Activated CD4-positive, alpha-beta memory T cell treated with anti-CD3 and anti-CD28 coated beads for 36 hours (primary cell): ENCODE measurements around the gene SNRPD3. TPM values are rescaled to one million over a fixed set of nuclear protein-coding genes. Genes with fewer than 3 reads are reported as not detected.
"Not testable (repeated sequence)": the region's sequence is repeated elsewhere in the genome, so short reads cannot be mapped to it uniquely, and the experiment has no call there.

ENCODE experiments used
- CTCF ChIA-PET: fragments of 350-600 bp; sonication (Branson Sonifier 250); formaldehyde crosslinking; loops from one replicate; lab custom pipeline; 2021; ENCODE audit warnings: antibody characterized with exemption, inconsistent platforms; lab: Charles Lee
- POLR2A ChIA-PET: fragments of 350-600 bp; sonication (Branson Sonifier 250); formaldehyde crosslinking; loops from one replicate; lab custom pipeline; 2021; ENCODE audit warnings: antibody characterized with exemption; lab: Charles Lee
- DNase-seq: peaks from one replicate; pipeline ENCODE4 v3.0.0-alpha.2; 2020
- H3K27ac Mint-ChIP-seq: one replicate; pipeline ENCODE4 v1.8.0; 2021; ENCODE audit warnings: mixed read lengths
- H3K27me3 Mint-ChIP-seq: one replicate; pipeline ENCODE4 v1.8.0; 2021; ENCODE audit warnings: mixed read lengths
- H3K36me3 Mint-ChIP-seq: one replicate; pipeline ENCODE4 v1.8.0; 2021; ENCODE audit warnings: mixed read lengths
- H3K4me1 Mint-ChIP-seq: one replicate; pipeline ENCODE4 v1.8.0; 2021; ENCODE audit warnings: low read depth, mixed read lengths
- H3K4me3 Mint-ChIP-seq: one replicate; pipeline ENCODE4 v1.8.0; 2021; ENCODE audit warnings: mild to moderate bottlenecking, mixed read lengths
- H3K9me3 Mint-ChIP-seq: one replicate; pipeline ENCODE4 v1.8.0; 2021; ENCODE audit warnings: mixed read lengths
- intact Hi-C: fragments of 100-400 bp; cut with micrococcal nuclease; formaldehyde crosslinking; loops from one replicate; pipeline ENCODE4 v1.15.1; 2023
- total RNA-seq, 2 experiments: library from RNA; stranded (reverse); gene quantifications; one replicate each; pipeline ENCODE4 v1.2.3, GENCODE V29; 2021

The SNRPD3 gene
- total RNA-seq, 2 experiments from 2014 or later = 131 TPM

DNA sequence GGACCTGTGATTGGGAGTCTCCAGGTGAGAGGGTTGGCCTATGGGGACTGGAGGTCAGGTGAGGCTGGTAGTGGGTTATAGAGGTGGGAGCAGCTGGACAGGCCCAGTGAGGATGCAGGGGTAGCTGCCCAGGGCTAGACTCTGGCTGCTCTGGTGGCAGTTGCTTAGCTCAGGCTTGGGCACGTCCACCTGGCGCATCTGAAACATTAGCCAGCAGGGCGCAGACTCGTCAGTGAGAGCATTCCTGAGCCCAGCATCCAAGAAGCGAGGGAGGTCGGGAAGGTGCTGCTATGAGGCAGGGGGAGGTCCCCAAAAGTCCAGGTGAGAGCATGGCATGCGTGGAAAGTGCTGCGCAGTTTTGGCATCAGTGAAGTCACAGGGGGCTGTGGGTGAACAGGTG, 43.7 kb downstream of the SNRPD3 start:
- H3K27me3 Mint-ChIP-seq = no peaks in the 10 kb centered on the region
- intact Hi-C loops = loop anchor here (5.0 kb wide), 1 partner anchor 42 kb away; the partner anchor contains the start of genes GUCD1 and SNRPD3
- no peak overlapping the region for H3K27ac Mint-ChIP-seq
- H3K4me1 Mint-ChIP-seq = peaks cover 21% of the 10 kb centered on the region
- ChIA-PET POLR2A (no interaction called here), CTCF (no interaction called here)
- no peak overlapping the region for H3K4me3 Mint-ChIP-seq
- no peaks in the 10 kb centered on the region for H3K9me3 Mint-ChIP-seq
- no peaks in the 10 kb centered on the region for H3K36me3 Mint-ChIP-seq
- no peak for DNase-seq

DNA sequence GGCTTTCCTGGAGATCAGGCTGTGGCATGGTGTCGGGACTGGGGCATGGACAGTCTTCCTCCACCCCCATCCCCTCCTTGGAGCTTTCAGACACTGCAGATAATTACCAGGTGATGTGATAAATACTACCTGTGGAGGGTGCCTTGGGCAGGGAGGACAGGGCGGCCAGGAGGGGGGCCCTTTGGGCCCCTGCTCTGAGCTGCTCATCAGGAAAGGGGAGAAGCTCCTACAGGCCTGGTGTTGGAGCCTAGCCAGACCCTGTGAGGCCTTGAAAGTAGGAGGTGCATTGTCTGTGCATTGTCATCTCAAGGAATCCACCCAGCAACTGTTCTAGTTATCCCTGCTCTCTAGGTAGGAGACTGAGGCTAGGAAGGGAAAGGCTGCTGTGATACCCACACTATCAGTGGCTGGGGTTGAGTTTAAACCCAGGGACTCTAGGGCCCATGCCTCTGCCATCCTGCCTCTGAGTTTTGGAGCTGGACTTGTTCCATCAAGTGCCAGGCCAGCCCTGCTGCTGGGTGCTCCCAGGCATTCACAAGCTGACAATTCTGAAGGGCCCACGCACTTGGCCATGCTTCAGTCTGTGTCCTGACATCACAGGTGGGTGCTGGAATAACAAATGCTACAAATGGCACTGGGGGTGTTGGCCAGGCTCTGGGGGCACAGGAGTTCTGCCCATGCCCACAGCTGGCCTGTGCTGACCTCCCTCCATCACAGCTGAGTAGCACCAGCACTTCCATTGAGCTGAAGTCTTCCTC, 44.3 kb downstream of the SNRPD3 start:
- H3K9me3 Mint-ChIP-seq, POLR2A ChIA-PET: not testable (repeated sequence)
- H3K4me1 Mint-ChIP-seq = peaks cover 21% of the 10 kb centered on the region

DNA sequence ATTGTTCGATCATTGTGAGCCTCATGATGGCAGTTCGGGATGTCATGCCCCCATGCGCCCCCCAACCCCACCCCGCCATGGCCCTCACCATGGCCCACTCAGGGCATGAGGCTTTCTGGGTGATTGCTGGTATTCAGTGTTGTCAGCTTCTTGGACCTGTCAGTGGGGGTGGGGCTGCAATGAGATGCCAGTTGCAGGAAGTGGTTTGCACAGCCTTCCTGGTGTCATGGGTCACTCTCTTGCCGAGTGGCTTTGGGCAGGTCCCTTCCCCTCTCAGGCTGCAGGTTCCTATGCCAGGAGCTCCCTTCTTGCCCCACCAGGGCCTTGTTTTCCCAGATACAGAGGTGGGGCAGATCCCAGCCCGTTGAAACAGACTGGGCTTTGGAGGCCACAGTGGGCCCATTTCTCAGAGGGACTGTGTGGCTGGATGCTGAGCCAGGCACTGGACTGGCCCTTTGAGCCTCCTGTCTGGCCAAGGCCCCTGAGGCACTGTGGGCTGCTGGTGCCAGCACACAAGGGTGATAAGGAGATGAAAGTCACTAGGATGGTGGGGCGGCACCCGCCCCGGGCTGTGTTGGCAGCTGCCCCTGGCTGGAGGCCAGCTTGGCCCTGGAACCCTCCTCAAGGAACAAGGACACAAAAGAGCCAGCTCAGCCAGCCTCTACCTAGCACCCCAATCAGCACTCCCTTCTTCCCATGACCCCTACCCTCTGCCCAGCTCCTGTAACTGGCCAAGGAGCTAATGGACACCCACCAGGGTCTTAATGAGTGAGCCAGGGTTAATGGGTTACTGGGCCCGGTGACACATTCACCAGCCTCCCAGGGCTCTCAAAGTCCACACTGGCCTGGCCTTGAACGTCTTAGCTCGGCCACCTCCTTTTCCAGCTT, 45.7 kb downstream of the SNRPD3 start:
- no peaks in the 10 kb centered on the region for H3K9me3 Mint-ChIP-seq
- H3K36me3 Mint-ChIP-seq = no peaks in the 10 kb centered on the region
- peak; percentile 46 for DNase-seq
- H3K4me3 Mint-ChIP-seq = no peak overlapping the region
- no peak overlapping the region for H3K27ac Mint-ChIP-seq
- intact Hi-C loops = no loop called here
- no peaks in the 10 kb centered on the region for H3K27me3 Mint-ChIP-seq
- ChIA-PET POLR2A (no interaction called here), CTCF (no interaction called here)
- peaks cover 24% of the 10 kb centered on the region for H3K4me1 Mint-ChIP-seq

More for the DNA sequence above, 44.3 kb downstream of the SNRPD3 start:
- H3K27me3 Mint-ChIP-seq, H3K4me3 Mint-ChIP-seq, H3K36me3 Mint-ChIP-seq, H3K27ac Mint-ChIP-seq, CTCF ChIA-PET, DNase-seq: not testable (repeated sequence)
- intact Hi-C loops = loop anchor here (5.0 kb wide), 1 partner anchor 43 kb away; the partner anchor contains the start of genes GUCD1 and SNRPD3

DNA sequence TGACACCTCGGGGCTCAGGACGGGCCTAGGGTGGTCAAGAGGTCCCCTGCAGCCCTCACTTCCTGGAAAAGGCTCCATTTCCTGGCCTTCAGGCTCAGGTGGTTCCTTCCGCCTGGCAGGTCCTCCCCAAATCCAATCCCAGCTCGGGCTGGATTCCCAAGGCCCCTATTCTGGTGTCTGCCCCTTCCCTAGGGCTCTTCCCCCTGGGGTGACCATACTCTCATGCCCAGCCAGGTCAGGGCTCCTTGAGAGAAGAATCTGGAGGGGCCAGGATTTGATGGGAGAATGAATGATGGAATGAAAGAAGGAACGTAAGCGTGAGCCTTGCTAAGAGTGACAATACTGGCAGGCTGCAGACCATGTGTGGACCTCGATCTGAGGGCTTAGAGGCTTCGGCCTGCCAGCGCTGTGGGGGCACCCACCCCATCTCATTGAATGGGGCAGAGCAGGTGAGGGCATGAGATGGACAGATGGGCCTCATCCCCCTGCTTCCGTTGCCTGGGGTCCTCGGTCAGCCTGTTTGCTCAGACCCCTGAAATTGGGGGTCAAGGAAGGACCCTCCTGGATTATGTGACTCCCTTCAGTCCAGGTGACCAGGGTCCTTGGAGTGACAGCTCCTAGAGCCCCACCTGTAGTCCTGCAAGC, 46.4 kb downstream of the SNRPD3 start:
- POLR2A ChIA-PET, CTCF ChIA-PET, H3K27me3 Mint-ChIP-seq, H3K4me3 Mint-ChIP-seq, DNase-seq, H3K36me3 Mint-ChIP-seq, intact Hi-C loops, H3K27ac Mint-ChIP-seq, H3K9me3 Mint-ChIP-seq: not testable (repeated sequence)
- H3K4me1 Mint-ChIP-seq = peaks cover 25% of the 10 kb centered on the region

DNA sequence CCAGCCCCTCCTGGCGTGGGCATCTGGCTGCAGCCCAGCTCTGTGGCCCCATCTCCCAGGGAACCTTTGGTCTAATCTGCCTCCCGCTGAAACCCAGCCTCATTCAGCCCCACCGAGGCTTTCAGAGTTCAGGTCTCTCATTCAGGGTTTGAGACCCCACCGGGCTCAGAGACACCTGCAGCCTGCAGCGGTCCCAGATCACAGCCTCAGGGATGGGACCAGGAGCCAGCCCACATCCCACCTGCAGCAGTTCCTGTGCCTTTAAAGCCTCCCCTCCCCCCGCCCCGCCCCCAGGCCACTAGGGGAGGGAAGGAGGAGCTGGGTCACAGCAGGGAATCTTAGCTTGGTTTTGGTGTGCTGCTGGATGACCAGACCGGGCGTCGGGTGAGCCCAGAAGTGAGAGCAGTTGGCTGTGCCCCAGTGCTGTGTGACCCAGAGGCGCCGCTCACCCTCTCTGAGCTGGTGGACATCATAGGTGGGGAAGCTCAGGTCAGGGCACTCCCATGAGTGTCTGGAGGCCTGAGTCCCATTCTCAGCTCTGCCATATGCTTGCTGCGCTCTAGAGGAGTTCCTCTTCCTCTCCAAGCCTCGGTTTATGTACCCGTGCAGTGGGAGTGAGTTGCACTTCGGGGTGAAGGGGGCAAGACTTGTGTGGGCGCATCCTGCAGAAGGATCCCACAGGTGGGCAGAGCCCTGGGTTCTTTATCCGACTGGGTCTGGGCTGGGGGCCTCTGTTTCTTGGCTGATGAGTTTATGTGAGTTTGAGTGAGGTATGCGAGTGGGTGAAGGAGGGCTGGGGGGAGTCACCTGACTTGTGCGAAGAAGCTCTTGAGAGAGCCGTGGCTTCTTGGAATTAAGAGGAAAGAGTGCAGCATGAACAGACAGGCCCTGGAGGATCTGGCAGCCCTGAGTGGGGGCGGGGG, 47.3 kb downstream of the SNRPD3 start, which contains the start of gene GGT1:
GGT1 (plus strand) TSS at position 347 of the 923 bp plus-strand sequence. CDS start 7,889 bp downstream, outside the sequence.
- H3K36me3 Mint-ChIP-seq, H3K27me3 Mint-ChIP-seq, intact Hi-C loops, H3K9me3 Mint-ChIP-seq, DNase-seq, CTCF ChIA-PET, POLR2A ChIA-PET: not testable (repeated sequence)
- H3K4me1 Mint-ChIP-seq = peaks cover 28% of the 10 kb centered on the region
- peak within 1 kb of the TSS; percentile 69 for H3K27ac Mint-ChIP-seq
- H3K4me3 Mint-ChIP-seq = peak within 1 kb of the TSS; percentile 11

DNA sequence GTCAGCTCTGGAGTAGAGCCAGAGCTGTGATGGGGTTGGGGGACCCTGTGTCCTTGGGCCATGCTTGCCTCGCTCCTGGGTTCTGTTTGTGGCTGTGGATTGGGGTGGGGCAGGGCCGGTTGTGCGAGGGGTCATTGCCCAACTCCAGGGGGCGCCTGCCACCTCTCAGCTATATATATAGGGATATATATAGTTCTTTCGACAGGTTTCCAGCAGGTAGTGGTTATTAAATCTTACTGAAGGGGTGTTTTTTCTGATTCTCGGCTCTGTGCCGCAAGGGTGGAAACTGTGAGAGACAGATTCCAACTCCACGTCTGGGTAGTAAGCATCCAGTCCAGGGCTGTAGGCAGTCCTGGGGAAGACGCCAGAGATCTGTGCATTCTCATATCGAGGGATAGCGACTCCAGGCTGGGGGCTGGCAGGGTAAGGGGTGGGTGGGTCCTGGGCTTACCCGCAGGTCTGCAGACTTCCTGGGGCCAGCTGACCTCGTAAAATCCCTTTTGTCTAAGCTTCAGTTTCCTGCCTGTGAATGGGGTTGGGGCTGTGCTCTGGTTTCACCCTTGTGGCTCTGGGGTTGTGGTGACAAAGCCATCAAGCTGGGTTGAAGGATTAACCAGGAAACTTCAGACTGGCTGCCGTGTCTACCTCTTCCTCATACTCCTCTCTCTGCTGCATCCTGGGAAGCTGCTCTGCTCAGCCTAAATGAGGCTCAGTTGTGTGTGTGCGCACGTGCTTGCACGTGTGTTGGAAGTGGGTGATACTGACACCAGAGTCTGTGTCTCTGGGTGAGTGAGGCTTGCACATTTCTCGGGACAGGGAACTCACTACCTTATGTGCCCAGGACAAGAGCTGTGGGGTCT, 48.2 kb downstream of the SNRPD3 start:
- CTCF ChIA-PET, H3K27me3 Mint-ChIP-seq, intact Hi-C loops, POLR2A ChIA-PET, H3K9me3 Mint-ChIP-seq, H3K36me3 Mint-ChIP-seq: not testable (repeated sequence)
- H3K4me1 Mint-ChIP-seq = peaks cover 31% of the 10 kb centered on the region
- H3K27ac Mint-ChIP-seq = peak overlapping the region; percentile 69
- peak overlapping the region; percentile 11 for H3K4me3 Mint-ChIP-seq
- peak; percentile 42 for DNase-seq

DNA sequence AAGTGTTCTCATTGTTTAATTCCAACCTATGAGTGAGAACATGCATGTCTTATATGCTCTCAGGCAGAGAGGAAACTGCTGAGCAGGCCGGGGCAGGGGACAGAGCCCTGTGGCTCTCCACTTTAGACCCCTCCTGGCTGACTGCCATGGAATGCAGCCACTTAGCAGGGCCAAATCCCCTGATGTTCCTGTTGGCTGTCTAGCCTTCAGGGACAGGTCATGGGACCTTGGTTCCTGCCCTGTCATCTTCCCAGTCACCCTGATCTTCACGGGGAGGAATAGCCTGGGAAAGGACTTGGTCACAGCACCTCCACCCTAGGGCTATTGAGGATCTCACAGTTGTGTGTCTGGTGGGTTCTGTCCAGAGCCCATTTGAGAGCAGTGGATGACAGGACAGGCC, 50.5 kb downstream of the SNRPD3 start:
- CTCF ChIA-PET, H3K36me3 Mint-ChIP-seq, H3K9me3 Mint-ChIP-seq, POLR2A ChIA-PET, H3K4me3 Mint-ChIP-seq, intact Hi-C loops, H3K27me3 Mint-ChIP-seq: not testable (repeated sequence)
- DNase-seq = peak; percentile 16
- Mint-ChIP-seq H3K4me1 (peaks cover 30% of the 10 kb centered on the region), H3K27ac (peak overlapping the region; percentile 68)

DNA sequence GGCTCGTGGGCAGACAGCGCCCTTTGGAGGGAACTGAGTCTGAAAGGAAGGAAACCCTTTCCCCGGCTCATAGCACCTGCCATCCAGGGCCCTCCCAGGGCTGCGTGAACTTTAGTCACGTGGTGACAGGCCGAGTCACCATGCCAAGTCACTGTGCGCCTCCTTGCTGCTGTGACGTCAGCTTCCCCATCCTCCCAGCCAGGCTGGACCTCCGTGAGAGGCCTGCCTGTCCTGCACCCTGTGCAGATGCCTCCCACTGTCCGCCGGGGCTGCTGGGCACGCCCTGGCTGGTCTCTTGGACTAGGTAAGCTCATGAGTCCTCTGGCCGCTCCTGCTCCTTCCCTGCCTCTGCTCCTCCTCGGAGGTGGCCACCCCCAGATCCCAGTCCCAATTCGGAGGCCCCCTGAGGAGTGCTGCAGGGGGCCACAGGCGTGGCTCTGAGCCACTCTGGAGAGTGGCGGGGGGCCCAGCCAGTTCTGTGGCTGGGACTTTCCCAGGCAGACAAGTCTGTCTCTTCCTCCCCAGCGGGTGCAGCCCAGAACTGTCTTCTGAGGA, 51.7 kb downstream of the SNRPD3 start:
- intact Hi-C loops, H3K36me3 Mint-ChIP-seq, CTCF ChIA-PET, H3K9me3 Mint-ChIP-seq, H3K27me3 Mint-ChIP-seq: not testable (repeated sequence)
- H3K27ac Mint-ChIP-seq = peak overlapping the region; percentile 98
- peaks cover 28% of the 10 kb centered on the region for H3K4me1 Mint-ChIP-seq
- peak overlapping the region; percentile 98 for H3K4me3 Mint-ChIP-seq
- peak; percentile 85 for DNase-seq
- POLR2A ChIA-PET = interaction anchor here (0.6 kb wide), 1 partner anchor 322 kb away, joined by 4 read pairs; no protein-coding TSS in a partner anchor

DNA sequence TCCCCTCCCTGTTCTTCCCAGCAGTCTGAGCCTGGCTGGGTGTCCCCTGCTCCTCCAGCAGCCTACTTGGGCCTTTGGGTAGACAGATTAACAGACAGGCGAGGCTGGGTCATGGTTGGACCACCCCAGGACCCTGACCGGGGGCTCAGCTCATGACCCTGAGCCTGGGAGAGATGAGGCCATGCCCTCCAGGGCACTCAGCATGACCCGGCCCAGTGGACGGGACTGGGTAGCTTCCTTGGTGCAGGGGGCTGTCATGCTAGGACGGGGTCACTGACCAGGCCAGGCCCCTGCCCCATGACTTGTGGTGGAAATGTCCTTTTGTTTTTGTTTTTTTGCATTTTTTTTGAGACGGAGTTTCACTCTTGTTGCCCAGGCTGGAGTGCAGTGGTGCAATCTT, 52.5 kb downstream of the SNRPD3 start:
- H3K9me3 Mint-ChIP-seq, DNase-seq, CTCF ChIA-PET, intact Hi-C loops, H3K27me3 Mint-ChIP-seq, POLR2A ChIA-PET, H3K36me3 Mint-ChIP-seq: not testable (repeated sequence)
- H3K4me3 Mint-ChIP-seq = peak overlapping the region; percentile 98
- H3K27ac Mint-ChIP-seq = peak overlapping the region; percentile 98
- peaks cover 25% of the 10 kb centered on the region for H3K4me1 Mint-ChIP-seq

DNA sequence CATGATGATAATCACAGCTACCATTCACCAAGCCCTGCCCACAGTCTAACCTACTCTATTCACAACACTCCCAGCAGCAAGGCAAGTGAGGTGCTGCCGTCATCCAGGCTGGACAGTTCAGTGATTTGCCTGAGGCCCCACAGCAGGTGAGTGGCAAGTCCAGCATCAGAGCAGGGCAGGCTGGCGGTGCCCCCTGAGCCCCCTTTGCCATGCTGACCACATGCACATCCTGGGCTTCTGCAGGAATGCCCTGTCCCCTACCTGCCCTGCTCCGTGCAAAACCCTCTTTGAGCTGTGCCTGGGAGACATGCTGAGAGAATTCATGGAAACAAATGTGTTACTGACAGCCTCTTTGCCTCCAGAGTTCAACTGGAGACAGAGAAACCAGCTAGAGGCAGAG, 54.1 kb downstream of the SNRPD3 start:
- intact Hi-C loops, H3K27me3 Mint-ChIP-seq, H3K4me3 Mint-ChIP-seq, DNase-seq, H3K27ac Mint-ChIP-seq, H3K36me3 Mint-ChIP-seq, CTCF ChIA-PET, H3K9me3 Mint-ChIP-seq, POLR2A ChIA-PET: not testable (repeated sequence)
- H3K4me1 Mint-ChIP-seq = peaks cover 13% of the 10 kb centered on the region
